Activated naive CD8-positive, alpha-beta T cell treated with anti-CD3 and anti-CD28 coated beads, Interleukin-2, amount 10 ng/mL, durations not matched to agents 7 days and 5 days (primary cell): Measurements from ENCODE around the gene MAP1B. TPM values are rescaled to one million over a fixed set of nuclear protein-coding genes. Genes with fewer than 3 reads are reported as not detected.
"Not testable (repeated sequence)": the region's sequence is repeated elsewhere in the genome, so short reads cannot be mapped to it uniquely, and the experiment has no call there.

Experiments used
- ATAC-seq: fragments of 150-1000 bp; cut with Tn5 transposase; one replicate; pipeline ENCODE4 v1.10.0; 2021; ENCODE audit warnings: low read depth, moderate library complexity
- POLR2A ChIA-PET: fragments of 350-600 bp; sonication (Branson Sonifier 250); formaldehyde crosslinking; loops from one replicate; lab custom pipeline; 2021; ENCODE audit warnings: antibody characterized with exemption; lab: Charles Lee
- DNase-seq: peaks from one replicate; pipeline ENCODE4 v3.0.0; 2021
- H3K27ac Mint-ChIP-seq: one replicate; pipeline ENCODE4 v1.8.0; 2022; ENCODE audit warnings: mild to moderate bottlenecking, mixed read lengths
- H3K27me3 Mint-ChIP-seq: one replicate; pipeline ENCODE4 v1.8.0; 2022; ENCODE audit warnings: mild to moderate bottlenecking, moderate library complexity, mixed read lengths
- H3K36me3 Mint-ChIP-seq: one replicate; pipeline ENCODE4 v1.8.0; 2021; ENCODE audit warnings: mild to moderate bottlenecking, mixed read lengths
- H3K4me1 Mint-ChIP-seq: one replicate; pipeline ENCODE4 v1.8.0; 2021; ENCODE audit warnings: mixed read lengths
- H3K4me3 Mint-ChIP-seq: one replicate; pipeline ENCODE4 v1.8.0; 2022; ENCODE audit warnings: mild to moderate bottlenecking, moderate library complexity, mixed read lengths
- H3K9me3 Mint-ChIP-seq: one replicate; pipeline ENCODE4 v1.8.0; 2021; ENCODE audit warnings: mixed read lengths
- total RNA-seq, 2 experiments: library from RNA; stranded (reverse); gene quantifications; one replicate each; pipeline ENCODE4 v1.2.3, GENCODE V29; 2021

Gene MAP1B
- total RNA-seq, 2 experiments from 2014 or later, result not detected

- POLR2A ChIA-PET, result no interaction called here
- H3K9me3 Mint-ChIP-seq, result no peaks in the 10 kb centered on the region
- H3K27ac Mint-ChIP-seq, result no peak overlapping the region
- peaks cover 46% of the 10 kb centered on the region for H3K27me3 Mint-ChIP-seq
- ATAC-seq (no peak), DNase-seq (no peak)
- H3K36me3 Mint-ChIP-seq, result no peaks in the 10 kb centered on the region
- no peak overlapping the region for H3K4me3 Mint-ChIP-seq
- peaks cover 3% of the 10 kb centered on the region for H3K4me1 Mint-ChIP-seq
These were observed 59.0 kb downstream of the MAP1B start for GRCh38 chr5:72166070-72166979.

DNA sequence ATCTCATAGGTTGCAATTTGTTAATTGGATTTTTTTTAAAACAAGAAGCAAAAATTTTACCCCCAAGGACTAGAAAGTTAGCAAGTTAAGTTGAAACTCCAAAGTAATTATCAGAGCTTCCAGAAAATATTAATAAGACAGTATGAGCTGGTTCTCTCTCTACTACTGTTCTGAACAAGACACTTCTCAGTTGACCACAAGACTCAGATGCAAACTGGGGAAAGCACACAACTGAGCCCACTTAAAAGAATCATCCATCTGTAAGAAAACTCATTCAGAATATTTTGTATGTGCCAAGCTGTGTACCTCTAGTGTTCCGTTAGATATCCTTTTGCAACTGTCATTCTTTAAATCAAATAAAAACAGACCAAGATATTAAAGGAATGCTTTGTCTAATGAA lies 60.0 kb downstream of the MAP1B start:
- ATAC-seq (no peak), DNase-seq (no peak)
- Mint-ChIP-seq H3K4me3 (no peak overlapping the region), H3K9me3 (no peaks in the 10 kb centered on the region), H3K4me1 (peaks cover 3% of the 10 kb centered on the region), H3K27ac (no peak overlapping the region), H3K27me3 (peaks cover 46% of the 10 kb centered on the region), H3K36me3 (no peaks in the 10 kb centered on the region)
- POLR2A ChIA-PET, result no interaction called here

GRCh38 chr5:72167804-72168203 lies 60.5 kb downstream of the MAP1B start:
- DNase-seq (no peak), ATAC-seq (no peak)
- H3K36me3 Mint-ChIP-seq, result no peaks in the 10 kb centered on the region
- POLR2A ChIA-PET, result no interaction called here
- peaks cover 3% of the 10 kb centered on the region for H3K4me1 Mint-ChIP-seq
- no peak overlapping the region for H3K4me3 Mint-ChIP-seq
- H3K27ac Mint-ChIP-seq, result no peak overlapping the region
- H3K27me3 Mint-ChIP-seq, result peaks cover 46% of the 10 kb centered on the region
- no peaks in the 10 kb centered on the region for H3K9me3 Mint-ChIP-seq

- ATAC-seq (no peak), DNase-seq (no peak)
- Mint-ChIP-seq H3K4me3 (no peak overlapping the region), H3K27ac (no peak overlapping the region), H3K36me3 (no peaks in the 10 kb centered on the region), H3K4me1 (peaks cover 3% of the 10 kb centered on the region), H3K9me3 (no peaks in the 10 kb centered on the region), H3K27me3 (peaks cover 42% of the 10 kb centered on the region)
- POLR2A ChIA-PET, result no interaction called here
These were observed 62.8 kb downstream of the MAP1B start for GRCh38 chr5:72170101-72170500.

GRCh38 chr5:72171181-72171580 lies 63.9 kb downstream of the MAP1B start:
- POLR2A ChIA-PET, result not testable (repeated sequence)

GRCh38 chr5:72171667-72172066 lies 64.4 kb downstream of the MAP1B start:
- Mint-ChIP-seq H3K36me3 (no peaks in the 10 kb centered on the region), H3K27ac (no peak overlapping the region)
- POLR2A ChIA-PET, result no interaction called here

More at GRCh38 chr5:72171181-72171580, 63.9 kb downstream of the MAP1B start:
- not testable (repeated sequence) for H3K4me1 Mint-ChIP-seq, ATAC-seq, H3K27ac Mint-ChIP-seq, DNase-seq, H3K36me3 Mint-ChIP-seq, H3K9me3 Mint-ChIP-seq, H3K4me3 Mint-ChIP-seq
- peaks cover 42% of the 10 kb centered on the region for H3K27me3 Mint-ChIP-seq

GRCh38 chr5:72172786-72173185 lies 65.5 kb downstream of the MAP1B start:
- H3K27me3 Mint-ChIP-seq, result peaks cover 28% of the 10 kb centered on the region
- no peak overlapping the region for H3K27ac Mint-ChIP-seq

More at GRCh38 chr5:72171667-72172066, 64.4 kb downstream of the MAP1B start:
- DNase-seq (no peak), ATAC-seq (no peak)
- peaks cover 38% of the 10 kb centered on the region for H3K27me3 Mint-ChIP-seq
- H3K9me3 Mint-ChIP-seq, result no peaks in the 10 kb centered on the region
- H3K4me1 Mint-ChIP-seq, result peaks cover 3% of the 10 kb centered on the region
- H3K4me3 Mint-ChIP-seq, result no peak overlapping the region

DNA sequence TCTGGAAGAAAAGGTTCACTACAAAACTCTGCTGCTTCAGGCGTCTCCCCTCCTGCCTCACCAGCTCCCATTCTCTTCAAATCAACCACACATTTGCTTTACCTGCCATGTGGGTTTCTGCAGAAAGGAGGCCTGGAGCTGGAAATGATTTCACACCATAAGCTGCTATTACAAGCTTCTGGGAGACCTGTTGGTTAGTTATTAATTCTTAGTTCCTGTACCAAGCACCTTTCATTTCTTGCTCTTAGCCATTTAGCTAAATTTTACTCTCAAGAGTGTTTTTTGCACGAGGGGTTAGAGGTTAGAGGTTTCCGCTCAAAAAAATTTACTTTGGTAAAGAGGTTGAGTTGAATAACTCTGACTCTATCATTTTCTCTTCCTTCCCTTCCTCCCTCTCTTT lies 70.3 kb downstream of the MAP1B start:
- no peak for ATAC-seq
- peaks cover 27% of the 10 kb centered on the region for H3K27me3 Mint-ChIP-seq

More at GRCh38 chr5:72172786-72173185, 65.5 kb downstream of the MAP1B start:
- no peaks in the 10 kb centered on the region for H3K36me3 Mint-ChIP-seq
- POLR2A ChIA-PET, result no interaction called here
- ATAC-seq, result no peak
- no peaks in the 10 kb centered on the region for H3K9me3 Mint-ChIP-seq
- no peak overlapping the region for H3K4me3 Mint-ChIP-seq
- no peaks in the 10 kb centered on the region for H3K4me1 Mint-ChIP-seq
- DNase-seq, result no peak

DNA sequence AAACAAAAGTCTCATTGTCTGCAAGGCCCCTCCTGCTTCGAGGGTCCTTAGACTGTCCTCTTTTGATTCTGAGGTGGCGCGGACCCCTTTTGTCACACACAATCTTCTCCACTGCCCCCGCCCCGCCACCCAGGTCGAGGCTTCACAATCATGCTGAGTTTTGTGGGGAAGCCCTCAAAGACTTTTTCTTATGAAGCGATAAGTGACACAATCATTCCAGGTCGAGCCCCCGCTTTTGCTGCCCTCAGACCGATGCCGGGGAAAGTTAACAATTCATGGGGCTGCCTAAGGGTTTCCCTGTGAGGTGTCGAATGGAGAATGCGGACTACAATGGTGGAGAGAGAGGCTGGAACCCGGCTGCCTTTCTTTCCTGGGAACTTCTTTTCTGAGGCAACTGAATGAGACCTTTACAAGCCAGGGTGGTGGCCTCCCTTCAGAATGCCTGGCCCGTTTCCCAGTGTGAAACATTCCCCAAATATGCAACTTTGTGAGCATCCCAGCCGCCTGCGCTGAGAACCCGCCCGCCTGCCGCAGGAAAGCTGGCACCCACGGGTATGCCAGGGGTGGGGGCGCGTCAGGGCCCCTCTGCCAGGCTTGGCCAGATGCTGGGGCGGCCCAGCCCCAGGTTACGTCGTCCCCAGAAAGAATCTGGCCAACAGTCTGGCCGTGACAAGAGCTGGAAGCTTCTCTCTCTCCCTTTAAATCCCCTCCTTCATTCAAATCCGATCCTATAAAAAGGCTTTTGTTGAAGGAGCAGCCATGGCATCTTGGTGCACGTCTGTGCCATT lies 71.9 kb downstream of the MAP1B start:
- Mint-ChIP-seq H3K27ac (no peak overlapping the region), H3K36me3 (no peaks in the 10 kb centered on the region), H3K9me3 (no peaks in the 10 kb centered on the region), H3K27me3 (peaks cover 34% of the 10 kb centered on the region), H3K4me1 (peaks cover 1% of the 10 kb centered on the region), H3K4me3 (no peak overlapping the region)
- POLR2A ChIA-PET, result no interaction called here
- no peak for DNase-seq
- ATAC-seq, result no peak

More for the DNA sequence above, 70.3 kb downstream of the MAP1B start:
- peaks cover 1% of the 10 kb centered on the region for H3K4me1 Mint-ChIP-seq
- H3K36me3 Mint-ChIP-seq, result no peaks in the 10 kb centered on the region
- POLR2A ChIA-PET, result no interaction called here
- no peaks in the 10 kb centered on the region for H3K9me3 Mint-ChIP-seq
- no peak for DNase-seq
- H3K4me3 Mint-ChIP-seq, result no peak overlapping the region
- H3K27ac Mint-ChIP-seq, result no peak overlapping the region

GRCh38 chr5:72179816-72180440 lies 72.7 kb downstream of the MAP1B start:
- POLR2A ChIA-PET, result no interaction called here
- DNase-seq (no peak), ATAC-seq (no peak)
- peaks cover 1% of the 10 kb centered on the region for H3K4me1 Mint-ChIP-seq
- no peak overlapping the region for H3K4me3 Mint-ChIP-seq
- no peaks in the 10 kb centered on the region for H3K36me3 Mint-ChIP-seq
- no peak overlapping the region for H3K27ac Mint-ChIP-seq
- peaks cover 31% of the 10 kb centered on the region for H3K27me3 Mint-ChIP-seq
- no peaks in the 10 kb centered on the region for H3K9me3 Mint-ChIP-seq

DNA sequence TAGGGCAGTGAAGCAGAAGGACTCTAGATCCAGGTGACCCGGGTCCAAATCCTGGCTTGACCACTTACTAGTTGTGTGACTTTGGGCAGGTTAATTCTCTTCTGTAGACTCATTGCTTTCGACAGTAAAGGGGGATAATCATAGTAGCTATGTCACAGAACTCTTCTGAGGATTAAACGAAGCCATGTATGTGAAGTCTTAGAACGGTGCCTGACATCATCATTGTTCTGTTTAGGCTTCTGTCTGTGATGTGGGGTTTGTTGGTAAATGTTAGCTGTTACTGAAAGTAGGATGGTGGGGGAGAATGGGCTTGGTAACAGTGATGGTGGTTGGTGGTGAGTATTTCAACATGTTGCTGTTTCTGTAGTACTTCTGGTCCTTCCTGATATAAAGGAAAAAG lies 73.7 kb downstream of the MAP1B start:
- peaks cover 1% of the 10 kb centered on the region for H3K4me1 Mint-ChIP-seq
- no peak for DNase-seq
- no peaks in the 10 kb centered on the region for H3K36me3 Mint-ChIP-seq
- POLR2A ChIA-PET, result no interaction called here
- no peak for ATAC-seq
- H3K27ac Mint-ChIP-seq, result no peak overlapping the region
- peaks cover 25% of the 10 kb centered on the region for H3K27me3 Mint-ChIP-seq
- H3K9me3 Mint-ChIP-seq, result no peaks in the 10 kb centered on the region
- H3K4me3 Mint-ChIP-seq, result no peak overlapping the region

DNA sequence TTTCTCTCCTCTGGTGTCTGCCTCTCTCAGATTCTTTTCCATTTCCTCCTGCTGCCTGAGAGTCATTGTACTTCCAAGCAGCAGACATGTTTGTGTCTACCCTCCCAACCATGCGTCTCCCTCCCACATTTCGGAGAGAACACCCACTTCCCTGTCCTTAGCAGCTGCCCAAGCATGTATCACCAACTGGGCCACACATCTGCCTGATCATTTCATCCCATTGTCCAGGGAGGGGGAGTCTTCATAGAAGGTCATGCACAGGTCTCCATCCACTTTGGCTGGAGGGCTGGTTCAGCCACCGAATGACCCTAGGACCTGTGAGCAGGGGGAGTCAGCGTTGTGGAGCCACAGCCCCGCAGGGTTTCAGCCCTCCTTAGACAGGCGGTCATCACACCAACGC lies 75.4 kb downstream of the MAP1B start:
- ATAC-seq, result no peak
- no peak overlapping the region for H3K4me3 Mint-ChIP-seq
- H3K27me3 Mint-ChIP-seq, result peaks cover 29% of the 10 kb centered on the region
- no peaks in the 10 kb centered on the region for H3K36me3 Mint-ChIP-seq
- H3K4me1 Mint-ChIP-seq, result peaks cover 1% of the 10 kb centered on the region
- DNase-seq, result no peak
- no peak overlapping the region for H3K27ac Mint-ChIP-seq
- POLR2A ChIA-PET, result no interaction called here
- H3K9me3 Mint-ChIP-seq, result no peaks in the 10 kb centered on the region

- H3K9me3 Mint-ChIP-seq, result no peaks in the 10 kb centered on the region
- ATAC-seq, result no peak
- no peak for DNase-seq
- H3K27ac Mint-ChIP-seq, result no peak overlapping the region
- no peak overlapping the region for H3K4me3 Mint-ChIP-seq
- POLR2A ChIA-PET, result no interaction called here
- peaks cover 34% of the 10 kb centered on the region for H3K27me3 Mint-ChIP-seq
- H3K4me1 Mint-ChIP-seq, result peaks cover 1% of the 10 kb centered on the region
- no peaks in the 10 kb centered on the region for H3K36me3 Mint-ChIP-seq
These were observed 75.8 kb downstream of the MAP1B start for GRCh38 chr5:72183101-72183520.
